Nephron progenitor cell (in vitro differentiated cells): ENCODE measurements around the gene CCDC183.
"Not testable (repeated sequence)": the region's sequence is repeated elsewhere in the genome, so short reads cannot be mapped to it uniquely, and the experiment has no call there.

Source experiments
- DNase-seq: peaks from one replicate; pipeline ENCODE4 v3.0.0; 2021
- H3K27ac Mint-ChIP-seq: 2 replicates; pipeline ENCODE4 v1.8.0; 2021; ENCODE audit warnings: mild to moderate bottlenecking, moderate library complexity, mixed read lengths
- H3K27me3 Mint-ChIP-seq: 2 replicates; pipeline ENCODE4 v1.8.0; 2021; ENCODE audit warnings: mild to moderate bottlenecking, low read depth, mixed read lengths; ENCODE audit not compliant: poor library complexity
- H3K36me3 Mint-ChIP-seq: 2 replicates; pipeline ENCODE4 v1.8.0; 2021; ENCODE audit warnings: low read depth, mixed read lengths
- H3K4me1 Mint-ChIP-seq: 2 replicates; pipeline ENCODE4 v1.8.0; 2021; ENCODE audit warnings: mixed read lengths
- H3K4me3 Mint-ChIP-seq: 2 replicates; pipeline ENCODE4 v1.8.0; 2021; ENCODE audit warnings: mild to moderate bottlenecking, moderate library complexity, mixed read lengths
- H3K9me3 Mint-ChIP-seq: 2 replicates; pipeline ENCODE4 v1.8.0; 2021; ENCODE audit warnings: mild to moderate bottlenecking, moderate library complexity, mixed read lengths
- CTCF ChIP-seq: fragments of 200-600 bp; sonication (generic); IDR thresholded peaks from 2 replicates; pipeline ENCODE4 v1.5.0; 2021; ENCODE audit warnings: antibody characterized with exemption

CCDC183 gene

DNA sequence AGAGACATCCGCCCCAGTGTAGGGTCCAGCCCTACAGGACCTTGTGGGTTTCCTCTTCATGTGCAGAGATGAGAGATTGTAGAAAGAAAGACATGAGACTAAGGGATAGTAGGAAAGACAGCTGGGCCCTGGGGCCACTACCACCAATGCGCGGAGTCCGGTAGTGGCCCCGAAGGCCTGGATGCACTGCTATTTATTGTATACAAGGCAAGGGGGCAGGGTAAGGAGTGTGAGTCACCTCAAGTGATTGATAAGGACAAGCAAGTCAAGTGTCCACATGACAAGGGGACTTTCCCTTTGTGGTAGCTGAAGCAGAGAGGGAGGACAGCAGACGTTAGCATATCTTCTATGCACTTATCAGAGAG is 11.2 kb upstream of the CCDC183 start:
- TF ChIP-seq CTCF = no peak
- peaks cover 42% of the 10 kb centered on the region for H3K27me3 Mint-ChIP-seq
- no peak for DNase-seq
- no peaks in the 10 kb centered on the region for H3K9me3 Mint-ChIP-seq
- H3K27ac Mint-ChIP-seq = no peak overlapping the region
- H3K4me3 Mint-ChIP-seq = no peak overlapping the region
- no peaks in the 10 kb centered on the region for H3K36me3 Mint-ChIP-seq
- peaks cover 56% of the 10 kb centered on the region for H3K4me1 Mint-ChIP-seq

DNA sequence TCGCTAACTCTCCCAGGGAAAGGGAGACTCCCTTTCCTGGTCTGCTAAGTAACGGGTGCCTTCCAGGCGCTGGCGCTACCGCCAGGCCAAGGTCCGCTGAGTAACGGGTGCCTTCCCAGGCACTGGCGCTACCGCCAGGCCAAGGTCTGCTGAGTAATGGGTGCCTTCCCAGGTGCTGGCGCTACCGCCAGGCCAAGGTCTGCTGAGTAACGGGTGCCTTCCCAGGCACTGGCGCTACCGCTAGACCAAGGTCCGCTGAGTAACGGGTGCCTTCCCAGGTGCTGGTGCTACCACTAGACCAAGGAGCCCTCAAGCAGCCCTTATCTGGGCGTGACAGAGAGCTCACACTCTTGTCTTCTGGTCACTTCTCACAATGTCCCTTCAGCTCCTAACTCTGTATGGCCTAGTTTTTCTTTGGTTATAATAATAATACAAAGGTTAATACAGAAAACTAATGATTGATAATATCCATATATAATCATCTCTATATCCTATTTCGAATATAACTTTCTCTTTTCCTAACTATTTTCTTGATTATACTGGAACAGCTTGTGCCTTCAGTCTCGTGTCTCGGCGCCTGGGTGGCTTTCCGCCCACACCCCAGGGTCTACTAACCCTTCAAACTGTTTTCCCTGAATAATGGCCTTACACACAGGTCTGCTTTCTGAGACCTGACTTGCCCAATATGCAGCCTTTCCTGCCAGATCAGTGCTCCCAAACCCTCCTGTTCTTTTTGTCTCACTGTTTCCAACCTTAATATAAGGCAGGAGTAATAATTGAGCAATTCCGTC is 10.4 kb upstream of the CCDC183 start:
- H3K27me3 Mint-ChIP-seq = peaks cover 35% of the 10 kb centered on the region
- H3K9me3 Mint-ChIP-seq, DNase-seq, H3K4me3 Mint-ChIP-seq, H3K36me3 Mint-ChIP-seq, H3K27ac Mint-ChIP-seq: not testable (repeated sequence)
- peaks cover 54% of the 10 kb centered on the region for H3K4me1 Mint-ChIP-seq

GRCh38 chr9:136786451-136786850 is 9.7 kb upstream of the CCDC183 start:
- H3K9me3 Mint-ChIP-seq = no peaks in the 10 kb centered on the region
- no peaks in the 10 kb centered on the region for H3K36me3 Mint-ChIP-seq
- TF ChIP-seq CTCF = no peak
- no peak overlapping the region for H3K4me3 Mint-ChIP-seq
- no peak for DNase-seq
- peaks cover 30% of the 10 kb centered on the region for H3K27me3 Mint-ChIP-seq
- H3K27ac Mint-ChIP-seq = no peak overlapping the region
- H3K4me1 Mint-ChIP-seq = peaks cover 47% of the 10 kb centered on the region

DNA sequence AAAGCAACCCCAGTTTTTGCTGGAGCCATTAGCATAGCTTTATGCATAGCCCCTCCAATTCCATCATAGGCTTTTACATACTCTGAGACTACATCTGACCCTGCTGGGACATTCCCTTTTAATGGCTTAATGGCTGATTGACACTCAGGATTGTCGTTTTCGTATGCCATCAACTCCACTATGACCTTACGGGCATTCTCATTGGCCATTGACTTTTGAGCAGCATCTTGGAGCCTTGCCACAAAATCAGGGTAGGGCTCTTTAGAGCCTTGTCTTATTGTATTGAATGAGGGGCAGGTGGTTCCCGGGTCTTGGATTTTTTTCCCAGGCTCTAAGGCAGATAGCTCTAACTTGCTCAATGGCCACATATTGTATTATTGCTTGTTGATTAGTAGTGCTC is 9.2 kb upstream of the CCDC183 start:
- H3K9me3 Mint-ChIP-seq, H3K27ac Mint-ChIP-seq, H3K36me3 Mint-ChIP-seq, H3K4me3 Mint-ChIP-seq, DNase-seq: not testable (repeated sequence)
- H3K4me1 Mint-ChIP-seq = peaks cover 46% of the 10 kb centered on the region
- peaks cover 25% of the 10 kb centered on the region for H3K27me3 Mint-ChIP-seq

DNA sequence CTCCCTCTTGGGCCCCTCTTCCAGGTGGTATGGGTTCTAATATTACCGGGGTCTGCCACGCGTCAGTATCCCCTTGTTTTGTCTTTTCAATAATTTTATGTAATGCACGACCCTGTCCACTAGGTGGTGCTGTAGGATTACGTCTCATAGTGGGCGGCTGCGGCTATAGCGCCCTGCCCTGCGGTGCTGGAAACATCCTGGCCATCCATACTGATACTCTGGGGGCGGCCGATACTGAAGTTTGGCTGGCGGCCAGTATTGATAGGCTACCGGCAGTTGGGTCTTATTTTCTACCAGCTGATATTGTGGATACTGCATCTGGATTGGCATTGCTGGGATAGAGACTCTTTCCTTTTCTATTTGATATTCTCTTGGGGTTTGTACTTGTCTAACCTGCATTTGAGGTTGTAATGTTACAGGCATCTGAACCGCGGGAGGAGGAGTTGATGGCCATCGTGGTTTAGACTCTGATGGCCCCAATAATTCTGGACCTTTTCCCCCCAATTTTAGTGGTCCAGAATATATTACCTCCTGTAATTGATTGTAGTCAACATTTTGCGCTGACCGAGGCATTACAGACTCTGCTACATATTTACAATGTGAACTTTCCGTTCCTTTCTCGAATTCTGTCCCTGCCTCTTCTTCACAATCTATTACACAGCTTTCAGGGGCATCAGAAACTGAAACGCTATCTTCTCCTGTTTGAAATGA is 8.3 kb upstream of the CCDC183 start:
- H3K9me3 Mint-ChIP-seq = no peaks in the 10 kb centered on the region
- peak; percentile 76 for TF ChIP-seq CTCF
- peaks cover 47% of the 10 kb centered on the region for H3K4me1 Mint-ChIP-seq
- no peaks in the 10 kb centered on the region for H3K36me3 Mint-ChIP-seq
- peak; percentile 78 for DNase-seq
- H3K27me3 Mint-ChIP-seq = peaks cover 25% of the 10 kb centered on the region
- H3K4me3 Mint-ChIP-seq = no peak overlapping the region
- no peak overlapping the region for H3K27ac Mint-ChIP-seq

- Mint-ChIP-seq H3K27me3 (peaks cover 18% of the 10 kb centered on the region), H3K27ac (peak overlapping the region; percentile 28), H3K4me1 (peaks cover 54% of the 10 kb centered on the region)
- not testable (repeated sequence) for H3K4me3 Mint-ChIP-seq, H3K36me3 Mint-ChIP-seq, DNase-seq, H3K9me3 Mint-ChIP-seq
These were observed 7.3 kb upstream of the CCDC183 start for GRCh38 chr9:136788644-136789522.

DNA sequence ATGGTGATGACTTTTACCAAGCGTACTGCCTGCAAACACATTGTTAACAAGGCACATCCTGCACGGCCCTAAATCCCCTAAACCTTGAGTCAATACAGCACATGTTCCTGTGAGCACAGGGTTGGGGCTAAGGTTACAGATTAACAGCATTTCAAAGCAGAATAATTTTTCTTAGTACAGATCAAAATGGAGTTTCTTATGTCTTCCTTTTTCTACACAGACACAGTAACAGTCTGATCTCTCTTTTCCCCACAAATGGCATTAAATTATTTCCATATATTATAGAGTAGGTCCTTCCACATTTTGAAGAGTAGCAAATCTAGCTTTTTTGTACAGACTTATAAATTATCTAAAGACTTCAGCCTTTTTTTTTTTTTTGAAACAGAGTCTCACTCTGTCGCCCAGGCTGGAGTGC is 6.6 kb upstream of the CCDC183 start:
- Mint-ChIP-seq H3K9me3 (no peaks in the 10 kb centered on the region), H3K4me3 (no peak overlapping the region), H3K4me1 (peaks cover 53% of the 10 kb centered on the region), H3K36me3 (no peaks in the 10 kb centered on the region), H3K27ac (no peak overlapping the region), H3K27me3 (peaks cover 18% of the 10 kb centered on the region)
- DNase-seq = no peak
- TF ChIP-seq CTCF = no peak
